Measurements from ENCODE around the gene FIBCD1.

DNA sequence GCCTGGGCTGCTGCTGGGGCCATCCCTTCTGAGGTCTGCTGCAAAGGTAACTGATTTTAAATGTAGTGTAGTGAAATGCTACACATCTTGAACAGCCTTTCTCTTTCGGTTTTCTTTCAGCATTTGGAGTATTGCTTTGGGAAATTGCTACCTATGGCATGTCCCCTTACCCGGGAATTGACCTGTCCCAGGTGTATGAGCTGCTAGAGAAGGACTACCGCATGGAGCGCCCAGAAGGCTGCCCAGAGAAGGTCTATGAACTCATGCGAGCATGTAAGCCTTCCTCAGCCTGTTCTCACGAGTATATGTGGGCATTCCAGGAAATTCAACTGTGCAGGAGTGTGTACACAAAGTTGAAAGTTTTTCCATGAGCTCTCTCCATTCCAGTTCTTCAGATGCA is 60.8 kb downstream of the FIBCD1 start:
- TF ChIP-seq, protein P1, sequence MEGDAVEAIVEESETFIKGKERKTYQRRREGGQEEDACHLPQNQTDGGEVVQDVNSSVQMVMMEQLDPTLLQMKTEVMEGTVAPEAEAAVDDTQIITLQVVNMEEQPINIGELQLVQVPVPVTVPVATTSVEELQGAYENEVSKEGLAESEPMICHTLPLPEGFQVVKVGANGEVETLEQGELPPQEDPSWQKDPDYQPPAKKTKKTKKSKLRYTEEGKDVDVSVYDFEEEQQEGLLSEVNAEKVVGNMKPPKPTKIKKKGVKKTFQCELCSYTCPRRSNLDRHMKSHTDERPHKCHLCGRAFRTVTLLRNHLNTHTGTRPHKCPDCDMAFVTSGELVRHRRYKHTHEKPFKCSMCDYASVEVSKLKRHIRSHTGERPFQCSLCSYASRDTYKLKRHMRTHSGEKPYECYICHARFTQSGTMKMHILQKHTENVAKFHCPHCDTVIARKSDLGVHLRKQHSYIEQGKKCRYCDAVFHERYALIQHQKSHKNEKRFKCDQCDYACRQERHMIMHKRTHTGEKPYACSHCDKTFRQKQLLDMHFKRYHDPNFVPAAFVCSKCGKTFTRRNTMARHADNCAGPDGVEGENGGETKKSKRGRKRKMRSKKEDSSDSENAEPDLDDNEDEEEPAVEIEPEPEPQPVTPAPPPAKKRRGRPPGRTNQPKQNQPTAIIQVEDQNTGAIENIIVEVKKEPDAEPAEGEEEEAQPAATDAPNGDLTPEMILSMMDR (IDR thresholded peaks at IDR 0.05; ENCODE audit: insufficient read depth, low read length), result no peak
- TF ChIP-seq, protein P2, sequence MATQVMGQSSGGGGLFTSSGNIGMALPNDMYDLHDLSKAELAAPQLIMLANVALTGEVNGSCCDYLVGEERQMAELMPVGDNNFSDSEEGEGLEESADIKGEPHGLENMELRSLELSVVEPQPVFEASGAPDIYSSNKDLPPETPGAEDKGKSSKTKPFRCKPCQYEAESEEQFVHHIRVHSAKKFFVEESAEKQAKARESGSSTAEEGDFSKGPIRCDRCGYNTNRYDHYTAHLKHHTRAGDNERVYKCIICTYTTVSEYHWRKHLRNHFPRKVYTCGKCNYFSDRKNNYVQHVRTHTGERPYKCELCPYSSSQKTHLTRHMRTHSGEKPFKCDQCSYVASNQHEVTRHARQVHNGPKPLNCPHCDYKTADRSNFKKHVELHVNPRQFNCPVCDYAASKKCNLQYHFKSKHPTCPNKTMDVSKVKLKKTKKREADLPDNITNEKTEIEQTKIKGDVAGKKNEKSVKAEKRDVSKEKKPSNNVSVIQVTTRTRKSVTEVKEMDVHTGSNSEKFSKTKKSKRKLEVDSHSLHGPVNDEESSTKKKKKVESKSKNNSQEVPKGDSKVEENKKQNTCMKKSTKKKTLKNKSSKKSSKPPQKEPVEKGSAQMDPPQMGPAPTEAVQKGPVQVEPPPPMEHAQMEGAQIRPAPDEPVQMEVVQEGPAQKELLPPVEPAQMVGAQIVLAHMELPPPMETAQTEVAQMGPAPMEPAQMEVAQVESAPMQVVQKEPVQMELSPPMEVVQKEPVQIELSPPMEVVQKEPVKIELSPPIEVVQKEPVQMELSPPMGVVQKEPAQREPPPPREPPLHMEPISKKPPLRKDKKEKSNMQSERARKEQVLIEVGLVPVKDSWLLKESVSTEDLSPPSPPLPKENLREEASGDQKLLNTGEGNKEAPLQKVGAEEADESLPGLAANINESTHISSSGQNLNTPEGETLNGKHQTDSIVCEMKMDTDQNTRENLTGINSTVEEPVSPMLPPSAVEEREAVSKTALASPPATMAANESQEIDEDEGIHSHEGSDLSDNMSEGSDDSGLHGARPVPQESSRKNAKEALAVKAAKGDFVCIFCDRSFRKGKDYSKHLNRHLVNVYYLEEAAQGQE (IDR thresholded peaks at IDR 0.05; ENCODE audit: insufficient replicate concordance, low read depth), result no peak
- TF ChIP-seq POLR2AphosphoS5 (IDR thresholded peaks at IDR 0.05; ENCODE audit: low read depth) (no peak), SPI1 (IDR thresholded peaks at IDR 0.05; ENCODE audit: borderline replicate concordance, low read depth) (no peak), GABPA (IDR thresholded peaks at IDR 0.05; ENCODE audit: low read depth) (no peak)
